UCSD-AML1 (cell line): ENCODE results near the gene GNG11.

Experiments used
- DNase-seq: peaks from one replicate; lab custom pipeline; 2025; ENCODE audit not compliant: unreplicated experiment; lab: John Stamatoyannopoulos, UW

GNG11 gene

GRCh38 chr7:93945756-93946535, 24.4 kb downstream of the GNG11 start:
- DNase-seq = no peak

DNA sequence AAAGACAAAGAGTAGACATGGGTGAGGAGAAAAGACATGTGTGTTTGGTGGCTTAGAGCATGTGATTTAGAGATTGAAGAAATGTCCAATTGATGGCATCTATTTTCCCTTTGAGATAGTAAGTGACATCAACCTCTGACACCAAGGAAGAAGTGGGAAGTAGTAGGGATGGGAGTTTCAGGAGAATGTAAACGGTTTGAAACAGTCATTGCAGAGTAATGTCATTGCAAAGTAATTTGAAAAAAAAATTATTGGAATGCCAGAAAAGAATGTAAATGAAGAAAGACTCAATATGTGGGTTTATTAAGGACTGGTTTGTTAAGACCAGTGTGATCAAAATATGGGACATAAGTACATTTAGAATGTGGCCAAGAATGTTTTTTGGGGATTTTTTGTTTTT, 26.6 kb downstream of the GNG11 start:
- no peak for DNase-seq

GRCh38 chr7:93948873-93949272, 27.3 kb downstream of the GNG11 start:
- DNase-seq = no peak

- no peak for DNase-seq
Observed at GRCh38 chr7:93949423-93949822, 27.9 kb downstream of the GNG11 start.

GRCh38 chr7:93955304-93955703, 33.8 kb downstream of the GNG11 start:
- no peak for DNase-seq

DNA sequence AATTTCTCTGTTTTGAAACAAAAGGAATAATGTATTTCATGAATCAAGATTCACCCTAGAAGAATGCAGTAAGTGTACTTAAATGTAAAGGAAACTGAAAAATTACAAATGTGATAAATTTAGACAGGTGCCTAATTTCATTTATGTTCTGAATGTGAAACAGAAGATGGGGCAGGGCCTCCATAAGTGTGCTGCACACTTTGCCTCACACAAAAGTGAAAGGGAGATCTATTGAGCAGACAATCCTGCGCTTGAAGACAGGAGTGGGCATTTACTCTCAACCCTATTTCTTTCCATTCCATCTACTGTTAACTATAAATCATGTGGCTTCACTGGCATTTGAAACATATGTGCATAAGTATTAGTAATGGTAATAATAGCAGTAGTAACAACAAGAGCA, 36.2 kb downstream of the GNG11 start:
- DNase-seq = no peak

DNA sequence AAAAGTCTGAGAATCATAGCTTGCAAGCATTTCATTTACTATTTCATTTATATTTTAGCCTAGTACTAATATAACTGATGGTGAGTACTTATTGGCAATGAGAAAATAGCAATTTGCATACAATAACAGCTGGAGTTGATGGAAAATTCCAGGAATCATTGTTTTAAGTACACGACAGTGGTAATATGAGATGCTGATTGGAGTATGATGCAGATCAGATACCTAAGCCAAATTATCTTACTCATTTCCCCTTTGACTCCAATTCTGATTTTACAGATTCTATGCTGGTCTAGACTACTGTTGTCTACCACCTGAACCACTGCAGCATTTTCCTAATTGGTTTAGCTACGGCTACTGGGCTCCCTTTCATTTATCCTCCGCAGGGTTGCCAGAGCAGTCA, 36.7 kb downstream of the GNG11 start:
- DNase-seq = no peak

- no peak for DNase-seq
Observed at GRCh38 chr7:93958651-93959050, 37.1 kb downstream of the GNG11 start.

DNA sequence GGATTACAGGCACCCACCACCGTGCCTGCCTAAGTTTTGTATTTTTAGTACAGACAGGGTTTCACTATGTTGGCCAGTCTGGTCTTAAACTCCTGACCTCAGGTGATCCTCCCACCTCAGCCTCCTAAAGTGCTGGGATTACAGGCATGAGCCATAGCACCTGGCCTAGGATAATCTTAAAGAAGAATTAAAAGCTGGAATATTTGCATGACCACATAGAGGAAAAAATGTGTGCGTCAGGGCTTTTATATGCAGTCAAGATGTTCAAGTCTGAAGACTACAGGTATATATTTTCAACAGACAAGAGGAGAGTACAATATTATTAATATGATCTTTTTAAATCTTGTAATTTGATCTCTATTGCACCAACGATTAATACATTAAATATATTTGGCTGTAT, 39.5 kb downstream of the GNG11 start:
- DNase-seq = no peak

- no peak for DNase-seq
Observed at GRCh38 chr7:93964262-93964661, 42.7 kb downstream of the GNG11 start.

DNA sequence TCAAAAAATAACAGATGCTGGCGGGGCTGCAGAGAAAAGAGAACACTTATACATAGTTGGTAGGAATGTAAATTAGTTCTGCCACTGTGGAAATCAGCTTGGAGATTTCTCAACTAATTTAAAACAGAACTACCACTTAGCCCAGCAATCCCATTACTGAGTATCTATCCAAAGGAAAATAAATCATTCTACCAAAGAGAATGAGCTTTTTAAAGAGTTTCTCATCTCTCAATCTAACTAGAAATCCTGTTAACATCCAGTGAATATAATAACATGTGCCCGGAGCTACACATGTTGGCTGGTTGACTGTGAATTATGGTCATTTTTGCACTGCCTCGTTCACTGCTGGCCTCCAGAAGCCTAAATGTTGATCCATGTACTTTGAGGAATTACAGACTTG, 43.3 kb downstream of the GNG11 start:
- no peak for DNase-seq

- DNase-seq = no peak
Observed at GRCh38 chr7:93968911-93969620, 47.5 kb downstream of the GNG11 start.

- no peak for DNase-seq
Observed at GRCh38 chr7:93972029-93972725, 50.6 kb downstream of the GNG11 start.

DNA sequence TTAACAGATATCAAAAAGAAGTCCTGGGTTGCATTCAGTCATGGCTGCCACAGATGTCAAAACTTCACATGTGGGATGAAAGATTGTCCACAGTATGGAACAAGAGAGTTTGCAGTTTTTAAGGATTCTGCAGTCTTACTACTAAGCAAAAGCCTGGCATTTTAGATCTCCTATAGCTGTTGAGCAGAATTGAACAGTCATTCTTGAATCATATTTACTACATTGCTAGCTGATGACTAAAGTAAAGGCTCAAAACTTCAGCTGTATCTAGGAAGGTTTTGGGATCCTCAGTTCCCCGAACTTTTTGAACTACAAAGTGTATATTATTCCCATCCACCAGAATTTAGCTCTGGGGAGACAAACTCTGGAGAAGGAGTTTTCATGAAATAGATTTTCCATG, 51.6 kb downstream of the GNG11 start:
- DNase-seq = no peak

GRCh38 chr7:93977211-93977950, 55.8 kb downstream of the GNG11 start:
- DNase-seq = no peak
